NCI-H128 (cell line): ENCODE measurements around the gene L3MBTL3.
A peak's percentile ranks its signal among the peaks of the same experiment; 100 is the strongest.

Source experiments
- DNase-seq: peaks from one replicate; lab custom pipeline; 2025; ENCODE audit not compliant: unreplicated experiment; lab: John Stamatoyannopoulos, UW

L3MBTL3 gene

DNA sequence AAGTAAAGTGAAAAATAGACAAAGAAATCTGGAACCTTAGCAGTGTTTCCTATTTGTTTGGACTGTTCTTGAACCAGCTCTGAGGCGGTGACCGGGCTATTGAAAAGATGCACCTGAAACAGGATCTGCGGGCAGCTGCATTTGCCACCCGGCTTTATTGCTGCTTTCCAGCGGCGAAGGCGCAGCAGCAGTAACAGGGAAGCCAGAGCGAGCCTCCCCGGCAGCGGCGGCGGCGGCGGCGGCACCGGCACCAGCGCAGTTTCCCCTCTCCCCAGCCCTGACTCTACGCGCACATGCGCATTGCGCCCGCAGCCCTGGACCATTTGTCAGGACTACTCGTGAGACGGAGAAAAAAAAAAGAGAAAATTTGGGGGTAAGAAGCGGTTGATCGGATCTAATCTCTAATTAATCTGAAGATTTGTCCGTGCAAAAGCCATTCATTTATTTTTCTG, at the start of gene L3MBTL3:
Gene L3MBTL3, plus strand, starts transcription at position 290 of the 452 bp plus-strand sequence. CDS start 24,119 bp downstream, outside the sequence.
- peak; percentile 23 for DNase-seq

- DNase-seq, result no peak
Observed at GRCh38 chr6:129969064-129969463, 49.3 kb upstream of the L3MBTL3 start.

- DNase-seq, result no peak
Observed at GRCh38 chr6:129976110-129976509, 42.3 kb upstream of the L3MBTL3 start.

GRCh38 chr6:129978148-129978916, 40.0 kb upstream of the L3MBTL3 start:
- no peak for DNase-seq

- no peak for DNase-seq
Observed at GRCh38 chr6:129980821-129981220, 37.6 kb upstream of the L3MBTL3 start.

DNA sequence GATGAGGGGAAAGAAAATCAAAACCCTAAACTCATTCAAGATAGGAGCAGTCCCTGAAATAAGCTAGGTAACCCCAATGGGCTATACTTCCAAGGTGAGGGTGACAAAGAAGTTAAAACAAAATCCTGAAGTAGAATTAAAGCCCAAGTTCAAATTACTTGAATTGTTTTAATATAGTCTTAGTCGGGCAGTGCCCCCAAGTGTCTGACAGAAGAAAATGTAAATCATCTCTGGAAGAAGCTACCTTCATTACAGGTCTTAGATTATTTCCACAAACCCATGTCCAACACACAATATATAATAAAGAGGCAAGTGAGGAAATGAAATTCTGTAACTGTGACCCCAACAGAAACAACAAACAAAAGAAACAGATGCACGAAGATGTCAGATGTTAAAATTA, 36.8 kb upstream of the L3MBTL3 start:
- no peak for DNase-seq

DNA sequence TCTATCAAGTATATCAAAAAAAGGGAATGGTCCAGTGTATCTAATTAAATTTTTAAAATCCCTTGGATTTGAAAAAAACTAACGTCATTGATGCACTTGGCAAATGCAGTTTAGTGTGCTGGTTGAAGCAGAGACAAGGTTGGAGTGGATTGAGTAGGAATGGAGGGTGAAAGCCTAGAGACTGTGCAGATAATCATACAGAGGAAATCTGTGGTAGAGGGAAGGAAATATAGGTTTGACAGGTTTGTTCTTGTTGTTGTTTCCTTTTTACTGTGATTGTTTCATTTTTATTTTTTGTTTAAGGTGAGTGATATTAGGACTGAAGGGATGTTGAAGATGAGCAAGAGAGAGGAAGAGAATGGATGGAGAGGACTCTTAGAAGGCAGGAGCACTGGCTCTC, 29.0 kb upstream of the L3MBTL3 start:
- DNase-seq, result no peak

DNA sequence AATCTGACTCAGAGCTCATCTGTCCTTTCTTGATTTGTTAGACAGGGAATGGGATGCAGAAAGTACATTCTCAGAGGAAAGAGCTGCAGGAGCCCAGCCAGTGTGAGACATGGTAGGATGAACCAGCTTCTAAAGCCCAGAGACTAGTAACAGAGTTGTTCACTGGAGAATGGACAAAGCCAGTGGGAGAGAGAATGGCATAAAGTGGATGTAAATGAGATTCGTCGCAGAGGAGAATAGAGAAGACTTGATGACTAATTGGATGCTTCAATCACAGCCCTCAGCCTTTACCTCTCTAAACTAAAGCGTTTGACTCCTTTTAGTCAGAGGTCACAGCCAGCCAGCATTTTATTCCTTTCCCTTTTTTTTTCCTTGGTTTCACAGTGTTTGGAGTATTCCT, 25.5 kb upstream of the L3MBTL3 start:
- no peak for DNase-seq

GRCh38 chr6:129994410-129994809, 24.0 kb upstream of the L3MBTL3 start:
- no peak for DNase-seq

- DNase-seq, result no peak
Observed at GRCh38 chr6:129996387-129996786, 22.0 kb upstream of the L3MBTL3 start.

- DNase-seq, result no peak
Observed at GRCh38 chr6:130000526-130001421, 17.6 kb upstream of the L3MBTL3 start.

DNA sequence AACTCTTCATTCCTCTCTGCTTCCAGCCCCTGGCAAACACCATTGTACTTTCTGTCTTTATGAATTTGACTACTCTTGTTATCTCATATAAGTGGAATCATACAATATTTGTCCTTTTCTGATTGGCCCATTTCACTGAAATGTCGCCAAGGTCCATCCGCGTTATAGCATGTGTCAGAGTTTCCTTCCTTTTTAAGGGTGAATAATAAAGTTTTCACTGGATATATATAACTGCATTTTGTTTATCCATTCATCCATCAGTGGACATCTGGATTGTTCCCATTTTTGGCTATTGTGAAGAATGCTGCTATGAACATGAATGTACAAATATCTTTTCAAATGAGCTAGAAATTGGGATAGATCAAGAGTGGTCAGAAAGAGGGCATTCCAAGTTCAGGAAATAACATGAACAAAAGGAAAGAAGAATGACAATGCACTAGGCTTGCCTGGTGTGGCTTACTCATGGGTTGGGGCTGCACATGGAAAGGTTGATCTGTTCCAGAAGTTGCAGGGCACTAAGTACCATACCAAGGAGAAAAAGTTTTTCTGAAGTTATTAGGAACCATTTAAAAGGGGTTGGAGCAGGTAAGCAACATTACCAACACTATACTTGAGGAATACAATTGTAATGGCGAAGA, 10.0 kb upstream of the L3MBTL3 start:
- no peak for DNase-seq

DNA sequence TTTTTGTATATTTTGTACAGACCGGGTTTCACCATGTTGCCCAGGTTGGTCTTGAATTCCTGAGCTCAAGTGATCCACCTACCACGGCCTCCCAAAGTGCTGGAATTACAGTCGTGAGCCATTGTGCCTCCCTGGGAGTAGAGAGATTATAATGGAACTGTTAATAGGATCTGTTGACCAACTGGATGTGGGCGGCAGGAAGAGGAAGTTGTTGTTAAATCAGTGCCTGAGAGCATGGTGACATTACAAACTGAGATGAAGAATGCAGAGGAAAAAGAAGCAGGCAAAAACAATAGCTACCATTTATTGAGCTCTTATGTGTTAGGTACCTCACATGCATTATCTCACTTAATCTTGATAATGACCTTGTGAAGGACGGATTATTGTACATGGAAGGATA, 9.2 kb upstream of the L3MBTL3 start:
- no peak for DNase-seq

DNA sequence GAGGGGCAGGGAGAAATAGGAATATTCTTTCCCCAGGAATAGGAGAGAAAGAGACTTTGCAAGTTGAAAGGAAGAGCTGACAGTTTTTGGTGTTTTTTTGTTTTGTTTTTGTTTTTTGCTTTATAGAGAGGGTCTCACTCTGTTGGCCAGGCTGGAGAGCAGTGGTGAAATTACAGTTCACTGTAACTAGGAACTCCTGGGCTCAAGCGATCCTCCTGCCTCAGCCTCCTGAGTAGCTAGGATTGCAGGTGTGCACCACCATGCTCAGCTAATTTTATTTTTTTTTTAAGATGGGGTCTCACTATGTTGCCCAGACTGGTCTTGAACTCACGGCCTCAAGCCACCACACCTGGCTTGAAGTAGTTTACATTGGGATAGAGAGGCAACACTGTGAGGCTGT, 8.0 kb upstream of the L3MBTL3 start:
- no peak for DNase-seq

GRCh38 chr6:130012728-130013127, 5.7 kb upstream of the L3MBTL3 start:
- no peak for DNase-seq

DNA sequence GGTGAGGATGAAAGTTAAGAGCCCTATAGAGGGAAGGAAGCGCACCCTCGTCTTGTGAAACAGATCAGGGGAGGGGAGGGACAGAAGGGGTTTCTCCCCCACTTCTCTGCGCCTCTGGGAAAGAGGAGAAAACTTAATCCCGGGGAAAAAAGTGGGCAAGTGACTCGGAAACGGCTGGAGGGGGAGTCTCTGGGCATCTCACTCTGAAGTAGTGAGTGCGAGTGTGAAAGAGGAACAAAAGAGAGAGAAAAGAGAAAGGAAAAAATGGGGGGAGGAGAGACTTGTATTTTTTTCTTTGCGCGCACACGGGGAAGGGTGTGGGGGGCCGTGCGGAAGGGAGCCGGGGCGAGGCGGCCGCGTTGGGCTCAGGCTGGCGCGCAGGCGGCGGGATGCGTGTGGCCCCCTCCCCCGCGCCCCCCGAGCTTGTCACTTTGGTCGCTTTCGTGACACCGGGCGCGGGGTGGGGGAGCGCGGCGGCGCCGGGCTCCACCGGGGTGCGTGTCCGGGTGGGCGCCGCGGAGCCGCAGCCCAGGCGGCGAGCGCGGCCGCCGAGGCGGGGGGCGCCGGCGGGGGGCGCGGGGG, 454 bp downstream of the L3MBTL3 start:
- DNase-seq, result no peak

GRCh38 chr6:130019326-130020072, 1.1 kb downstream of the L3MBTL3 start:
- no peak for DNase-seq

DNA sequence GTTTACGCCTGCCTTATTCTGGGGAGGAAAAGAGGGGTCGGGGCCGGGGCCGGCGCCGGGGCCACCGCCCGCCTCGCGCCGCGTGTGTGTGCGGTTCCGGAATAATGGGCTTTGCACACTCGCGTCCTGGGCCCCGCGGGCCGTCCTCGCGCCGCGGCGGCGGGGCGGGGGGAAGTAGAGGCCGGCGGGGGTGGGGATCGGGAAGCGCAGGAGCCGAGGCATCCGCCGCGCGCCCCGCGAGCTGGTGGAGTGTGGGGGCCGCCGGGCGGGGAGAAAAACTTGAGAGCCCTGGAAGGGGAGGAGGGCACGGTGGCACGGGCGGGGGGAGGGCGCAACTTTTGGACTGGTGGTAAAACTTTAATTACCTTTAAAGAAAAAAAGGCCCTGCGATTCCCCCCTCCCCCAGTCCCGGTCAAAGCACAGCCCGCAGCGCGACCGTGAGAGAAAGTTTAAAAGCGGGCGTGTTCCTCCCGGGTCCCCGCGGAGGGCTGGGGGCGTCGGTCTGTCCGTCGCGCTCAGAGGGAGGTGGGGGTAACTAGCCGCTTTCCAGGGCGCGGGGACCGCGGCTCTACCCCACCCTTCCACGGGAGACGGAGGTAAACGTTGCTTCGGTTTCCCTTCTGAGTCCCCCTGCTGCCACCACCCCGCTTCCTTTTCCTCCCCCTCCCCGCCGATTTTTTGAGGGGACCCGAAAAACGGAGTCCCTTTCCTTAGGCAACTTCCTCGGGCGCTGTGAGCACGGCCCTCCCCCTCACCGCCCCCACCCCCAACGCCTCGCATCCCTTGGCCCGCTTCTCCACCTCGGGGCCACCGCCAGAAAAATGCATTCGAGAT, 1.9 kb downstream of the L3MBTL3 start:
- DNase-seq, result no peak

DNA sequence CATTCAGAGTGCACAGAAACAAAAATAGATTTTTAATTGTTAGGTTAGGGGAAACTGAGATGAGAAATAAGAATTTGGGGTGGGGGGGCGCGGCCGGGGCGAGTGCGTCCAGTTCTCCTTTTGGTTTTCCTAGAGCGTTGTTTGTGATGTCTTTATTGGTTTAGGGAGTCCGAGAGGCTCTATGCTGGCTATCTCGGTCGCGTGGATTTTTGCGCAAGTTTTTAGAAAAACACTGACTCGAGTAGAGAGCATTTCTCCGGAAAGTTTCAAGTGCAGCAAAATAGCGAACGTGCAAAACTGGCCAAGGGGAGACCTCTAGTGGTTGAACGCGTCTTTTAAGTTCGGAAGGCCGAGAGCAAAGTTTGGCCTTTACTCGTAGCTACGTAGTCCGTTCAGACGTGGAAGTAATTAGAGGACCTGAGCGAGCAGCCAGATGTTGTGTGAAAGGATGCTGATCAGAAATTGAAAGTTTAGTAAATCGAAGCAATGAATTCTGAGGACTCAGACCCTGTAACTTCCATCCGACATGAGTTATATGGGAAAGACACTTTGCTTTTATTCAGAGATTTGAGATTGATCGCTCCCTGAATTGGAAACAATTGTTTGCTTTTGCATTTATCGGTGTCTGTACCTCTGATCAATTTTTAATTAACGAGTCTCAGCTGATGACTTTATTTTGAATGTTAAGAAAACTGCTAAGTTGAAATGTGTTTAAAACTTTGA, 2.7 kb downstream of the L3MBTL3 start:
- peak; percentile 12 for DNase-seq
